ENCODE data around the gene CENPVL1. TPM values are rescaled to one million over a fixed set of nuclear protein-coding genes. Genes with fewer than 3 reads are reported as not detected.
"Not testable (repeated sequence)": the region's sequence is repeated elsewhere in the genome, so short reads cannot be mapped to it uniquely, and the experiment has no call there.

CENPVL1 gene
- total and polyA plus RNA-seq, 10 of the 15 experiments (the other 5 are each of a cell fraction or from before 2014, with no cell fraction given) = not detected

- TF ChIP-seq MYC (IDR thresholded peaks at IDR 0.05; ENCODE audit: insufficient read depth, insufficient read length, insufficient replicate concordance, low read length, severe bottlenecking) = no peak
- TF ChIP-seq E2F4 (IDR thresholded peaks at IDR 0.05; ENCODE audit: low read depth, low read length) = no peak
- no peak for TF ChIP-seq SIX5 (IDR thresholded peaks at IDR 0.05; ENCODE audit: low read depth, low read length, severe bottlenecking)
- no peak for TF ChIP-seq HDGF (IDR thresholded peaks at IDR 0.05)
- TF ChIP-seq POLR2AphosphoS2 (IDR thresholded peaks at IDR 0.05; ENCODE audit: low read depth, low read length) = no peak
- TF ChIP-seq TARDBP (IDR thresholded peaks at IDR 0.05; ENCODE audit: borderline replicate concordance) = no peak
- no peak for TF ChIP-seq POLR2A (IDR thresholded peaks at IDR 0.05; ENCODE audit: low read depth, low read length)
- TF ChIP-seq PML (IDR thresholded peaks at IDR 0.05; ENCODE audit: low read length) = no peak
- TF ChIP-seq ZBED1 (IDR thresholded peaks at IDR 0.05; ENCODE audit: borderline replicate concordance) = no peak
- TF ChIP-seq ZNF207 (IDR thresholded peaks at IDR 0.05; ENCODE audit: borderline replicate concordance) = no peak
- no peak for TF ChIP-seq SPI1 (IDR thresholded peaks at IDR 0.05; ENCODE audit: borderline replicate concordance, insufficient read depth, low read depth, low read length)
- TF ChIP-seq CEBPZ (IDR thresholded peaks at IDR 0.05; ENCODE audit: low read depth, low read length) = no peak
These were observed 44.3 kb upstream of the CENPVL1 start (continued) for GRCh38 chrX:51665981-51666380.

GRCh38 chrX:51679689-51680433, 30.5 kb upstream of the CENPVL1 start:
- H3K27me3 ChIP-seq (replicated peaks in 1 of 2; ENCODE audit: control insufficient read depth in 2 of 2, insufficient read depth in 2 of 2, low read length in 1 of 2) = not testable (repeated sequence)

More at GRCh38 chrX:51679689-51680433, 30.5 kb upstream of the CENPVL1 start:
- H3K9ac ChIP-seq (ENCODE audit: control insufficient read depth, insufficient read depth, low read length); ATAC-seq; CTCF ChIA-PET; H3K27ac ChIP-seq (ENCODE audit: control insufficient read depth, insufficient read depth); H3K36me3 ChIP-seq (ENCODE audit: control insufficient read depth in 2 of 2, insufficient read depth in 2 of 2, low read length in 1 of 2); FAIRE-seq; H4K20me1 ChIP-seq (ENCODE audit: control insufficient read depth, insufficient read depth); BruUV-seq (replicated peaks); H3K9me3 ChIP-seq (replicated peaks; ENCODE audit: control insufficient read depth, insufficient read depth, low read length); DNase-seq (ENCODE audit: low read depth, low spot score); H3K4me3 ChIP-seq; POLR2A ChIA-PET; in situ Hi-C loops (cut with MboI); intact Hi-C loops (cut with micrococcal nuclease; ENCODE audit: unreplicated experiment); RAD21 ChIA-PET (ENCODE audit: unreplicated experiment); H3K4me2 ChIP-seq (ENCODE audit: control insufficient read depth, insufficient read depth); H2AFZ ChIP-seq (ENCODE audit: control insufficient read depth, low read depth, low read length); SMC1A ChIA-PET (ENCODE audit: uncharacterized antibody, unreplicated experiment); H3K4me1 ChIP-seq (ENCODE audit: control insufficient read depth, insufficient read depth, low read length); H3K79me2 ChIP-seq (ENCODE audit: control insufficient read depth, insufficient read depth, low read length): not testable (repeated sequence)
- WGBS (ENCODE audit: insufficient coverage, insufficient replicate concordance, low lambda C conversion rate, missing lambda C conversion rate) = no CpG with 5 or more reads among the region's 18 CpGs
